SK-N-SH (cell line): Measurements from ENCODE around the gene ITGA5. TPM values are rescaled to one million over a fixed set of nuclear protein-coding genes. Genes with fewer than 3 reads are reported as not detected.

Experiments used
- CTCF ChIA-PET: fragments of 300-600, 350-600 bp; formaldehyde crosslinking; extraction: SDS; loops from one replicate; lab custom pipeline; 2021; lab: Yijun Ruan, JAX
- POLR2A ChIA-PET: fragments of 350-600 bp; sonication (Branson Sonifier 250); formaldehyde crosslinking; extraction: SDS; loops from one replicate; lab custom pipeline; 2020; ENCODE audit warnings: antibody characterized with exemption, inconsistent platforms; lab: Yijun Ruan, JAX
- DNase-seq: peaks from one replicate; pipeline ENCODE4 v3.0.0; 2012
- H2AFZ ChIP-seq: fragments of 200-600 bp; sonication (generic); 2 replicates; pipeline ENCODE4 v1.8.1; 2016; ENCODE audit warnings: antibody characterized with exemption, mild to moderate bottlenecking, low read depth
- H3F3A ChIP-seq: fragments of 200-600 bp; sonication (generic); replicated peaks from 2 replicates; pipeline ENCODE3; 2016; ENCODE audit warnings: antibody characterized with exemption, mild to moderate bottlenecking; ENCODE audit not compliant: insufficient read depth
- H3K27ac ChIP-seq, 2 experiments: fragments of 200-500 bp in 1 of 2; fragments of 200-600 bp in 1 of 2; sonication (Bioruptor generic) in 1 of 2; sonication (generic), shearing (Covaris generic) in 1 of 2; 2 replicates each; pipeline versions ENCODE4 v1.5.1 to v1.6.1; 2014 to 2016; ENCODE audit warnings: low read depth in 2 of 2, inconsistent platforms in 1 of 2, low read length in 1 of 2, mild to moderate bottlenecking in 1 of 2, mixed read lengths in 1 of 2
- H3K27me3 ChIP-seq: fragments of 200-600 bp; sonication (generic), shearing (Covaris generic); 2 replicates; pipeline ENCODE4 v1.6.1; 2016; ENCODE audit warnings: mixed run types; ENCODE audit not compliant: insufficient read depth
- H3K36me3 ChIP-seq, 2 experiments: fragments of 200-500 bp in 1 of 2; fragments of 200-600 bp in 1 of 2; sonication (Bioruptor generic) in 1 of 2; sonication (generic) in 1 of 2; replicated peaks in 1 of 2; 2 replicates each; pipeline versions ENCODE3 to v1.5.1; 2014 to 2016; ENCODE audit warnings: low read length in 1 of 2, mild to moderate bottlenecking in 1 of 2; ENCODE audit not compliant: insufficient read depth in 2 of 2, control insufficient read depth in 1 of 2
- H3K4me1 ChIP-seq, 2 experiments: fragments of 200-500 bp in 1 of 2; fragments of 200-600 bp in 1 of 2; sonication (Bioruptor generic) in 1 of 2; sonication (generic), shearing (Covaris generic) in 1 of 2; 2 replicates each; pipeline versions ENCODE4 v1.5.1 to v1.6.1; 2014 to 2016; ENCODE audit warnings: low read depth in 1 of 2, low read length in 1 of 2, mixed run types in 1 of 2; ENCODE audit not compliant: insufficient read depth in 2 of 2, control insufficient read depth in 1 of 2
- H3K4me2 ChIP-seq: fragments of 200-600 bp; sonication (generic), shearing (Covaris generic); 2 replicates; pipeline ENCODE4 v1.6.1; 2017; ENCODE audit warnings: mixed run types
- H3K4me3 ChIP-seq, 2 experiments: fragments of 200-500 bp in 1 of 2; fragments of 200-600 bp in 1 of 2; sonication (Bioruptor generic) in 1 of 2; sonication (generic), shearing (Covaris generic) in 1 of 2; 2 replicates each; pipeline versions ENCODE4 v1.5.1 to v1.8.1; 2014 to 2016; ENCODE audit warnings: low read depth in 2 of 2, inconsistent platforms in 1 of 2, low read length in 1 of 2, mild to moderate bottlenecking in 1 of 2, mixed read lengths in 1 of 2, moderate library complexity in 1 of 2
- H3K79me2 ChIP-seq: fragments of 200-600 bp; sonication (generic); 2 replicates; pipeline ENCODE4 v1.8.1; 2017; ENCODE audit warnings: mild to moderate bottlenecking; ENCODE audit not compliant: insufficient read depth
- H3K9ac ChIP-seq: fragments of 200-600 bp; sonication (generic); 2 replicates; pipeline ENCODE4 v1.6.1; 2017; ENCODE audit warnings: mixed run types
- H3K9me2 ChIP-seq: fragments of 200-600 bp; sonication (generic); 2 replicates; pipeline ENCODE4 v1.6.1; 2017; ENCODE audit warnings: mixed run types
- H3K9me3 ChIP-seq: fragments of 200-600 bp; sonication (generic); 2 replicates; pipeline ENCODE4 v1.6.1; 2017; ENCODE audit warnings: mixed run types, mild to moderate bottlenecking, moderate library complexity
- H4K20me1 ChIP-seq: fragments of 200-600 bp; sonication (generic); 2 replicates; pipeline ENCODE4 v1.6.1; 2017; ENCODE audit warnings: mild to moderate bottlenecking, mixed run types; ENCODE audit not compliant: insufficient read depth
- CHD2 ChIP-seq: fragments of 150-350 bp; IDR thresholded peaks from 2 replicates; pipeline ENCODE4 v1.6.1; 2018; ENCODE audit warnings: low read length; ENCODE audit not compliant: partially characterized antibody
- CTCF ChIP-seq: fragments of 200-600 bp; sonication (generic); IDR thresholded peaks from 2 replicates; pipeline ENCODE4 v1.6.1; 2017; ENCODE audit warnings: antibody characterized with exemption, mild to moderate bottlenecking, moderate library complexity
- EP300 ChIP-seq, 2 experiments: IDR thresholded peaks; 2 replicates each; pipeline versions ENCODE4 v1.4.0 to v1.6.1; 2012; ENCODE audit warnings: borderline replicate concordance in 1 of 2, low read depth in 1 of 2, low read length in 1 of 2
- EZH2phosphoT487 ChIP-seq: fragments of 200-600 bp; sonication (generic); IDR thresholded peaks from 2 replicates; pipeline ENCODE4 v1.6.1; 2017; ENCODE audit warnings: low read depth, mixed run types, mild to moderate bottlenecking, antibody characterized with exemption, moderate library complexity, borderline replicate concordance
- FOSL2 ChIP-seq: IDR thresholded peaks from 2 replicates; pipeline ENCODE4 v1.4.0; 2012; ENCODE audit warnings: low read depth, mild to moderate bottlenecking, moderate library complexity, borderline replicate concordance
- IRF3 ChIP-seq: fragments of 150-350 bp; IDR thresholded peaks from 2 replicates; pipeline ENCODE4 v1.6.1; 2016; ENCODE audit warnings: mild to moderate bottlenecking, low read depth, low read length
- MAX ChIP-seq: IDR thresholded peaks from 2 replicates; pipeline ENCODE4 v1.4.0; 2012; ENCODE audit warnings: low read depth
- MEF2A ChIP-seq: IDR thresholded peaks from 2 replicates; pipeline ENCODE4 v1.4.0; 2012; ENCODE audit warnings: low read depth, borderline replicate concordance
- NFIC ChIP-seq: IDR thresholded peaks from 2 replicates; pipeline ENCODE4 v1.4.0; 2012; ENCODE audit warnings: borderline replicate concordance
- NRF1 ChIP-seq: IDR thresholded peaks from 2 replicates; pipeline ENCODE4 v1.6.1; 2012; ENCODE audit warnings: low read depth, mild to moderate bottlenecking, low read length
- PBX3 ChIP-seq: IDR thresholded peaks from 2 replicates; pipeline ENCODE4; 2012
- RAD21 ChIP-seq: IDR thresholded peaks from 2 replicates; pipeline ENCODE4 v1.6.1; 2012; ENCODE audit warnings: mild to moderate bottlenecking, low read length
- RFX5 ChIP-seq: IDR thresholded peaks from 2 replicates; pipeline ENCODE4 v1.6.1; 2012; ENCODE audit warnings: mild to moderate bottlenecking, improper control_type of control experiment, low read length
- SIN3A ChIP-seq: IDR thresholded peaks from 2 replicates; pipeline ENCODE4 v1.6.1; 2012; ENCODE audit warnings: low read depth, mild to moderate bottlenecking, low read length, moderate library complexity, borderline replicate concordance
- SMC3 ChIP-seq: IDR thresholded peaks from 2 replicates; pipeline ENCODE4 v1.6.1; 2012; ENCODE audit warnings: low read depth, low read length, improper control_type of control experiment
- TAF1 ChIP-seq: IDR thresholded peaks from 2 replicates; pipeline ENCODE4 v1.6.1; 2012; ENCODE audit warnings: low read depth, mild to moderate bottlenecking, low read length, moderate library complexity, borderline replicate concordance
- TEAD4 ChIP-seq: IDR thresholded peaks from 2 replicates; pipeline ENCODE4 v1.4.0; 2012; ENCODE audit warnings: mild to moderate bottlenecking, borderline replicate concordance; ENCODE audit not compliant: insufficient read depth
- USF1 ChIP-seq: IDR thresholded peaks from 2 replicates; pipeline ENCODE4 v1.4.0; 2012; ENCODE audit warnings: low read depth, borderline replicate concordance
- WGBS: methylation state at CpG from one replicate; pipeline ENCODE4 v1.1.6; 2017; ENCODE audit warnings: low lambda C conversion rate; 5-methylcytosine and 5-hydroxymethylcytosine counted together
- polyA plus RNA-seq, 3 experiments: library from polyadenylated mRNA; depleted of rRNA; stranded (reverse); fragments of >200 nt; gene quantifications; 2 replicates each; pipeline ENCODE4 v1.2.3, GENCODE V29; 2012

ITGA5 gene
- polyA plus RNA-seq, 1 of the 3 experiments (the other 2 are of a cell fraction), result 52.5 TPM

GRCh38 chr12:54452628-54453027, 33.6 kb upstream of the ITGA5 start:
- Histone ChIP-seq H3K27me3 (peaks cover 21% of the 10 kb centered on the region; the same call in 1 of the 2 replicates), H3F3A (no peaks in the 10 kb centered on the region), H4K20me1 (no peaks in the 10 kb centered on the region), H3K79me2 (no peaks in the 10 kb centered on the region), H3K27ac (no peak overlapping the region), H3K9me2 (no peaks in the 10 kb centered on the region), H2AFZ (no peak overlapping the region), H3K9ac (no peak overlapping the region), H3K4me3 (no peak overlapping the region), H3K36me3 (no peaks in the 10 kb centered on the region), H3K4me1 (no peaks in the 10 kb centered on the region), H3K9me3 (no peaks in the 10 kb centered on the region), H3K4me2 (no peak overlapping the region)
- ChIA-PET POLR2A (no interaction called here), CTCF (interaction anchor here (0.5 to 23.4 kb wide), 4 partner anchors 9 to 506 kb away, joined by 3 to 490 read pairs (median 17); no protein-coding TSS in a partner anchor)
- DNase-seq, result no peak
- TF ChIP-seq CTCF, result no peak
- TF ChIP-seq RFX5, result no peak
- TF ChIP-seq EZH2phosphoT487, result no peak
- TF ChIP-seq NFIC, result no peak
- TF ChIP-seq MAX, result no peak
- TF ChIP-seq NRF1, result no peak
- TF ChIP-seq IRF3, result no peak
- no peak for TF ChIP-seq RAD21
- TF ChIP-seq TAF1, result no peak

GRCh38 chr12:54448344-54448743, 29.3 kb upstream of the ITGA5 start:
- TF ChIP-seq EP300 (IDR thresholded peaks at IDR 0.05; ENCODE audit: borderline replicate concordance in 1 of 2, low read depth in 1 of 2, low read length in 1 of 2) (no peak), USF1 (no peak), TAF1 (no peak), NRF1 (no peak), TEAD4 (no peak), CHD2 (no peak), FOSL2 (no peak), RAD21 (no peak), PBX3 (no peak), EZH2phosphoT487 (no peak), SIN3A (no peak), SMC3 (no peak), MEF2A (no peak)
- DNase-seq, result no peak
- Histone ChIP-seq H3K27ac (no peak overlapping the region), H4K20me1 (no peaks in the 10 kb centered on the region), H3K79me2 (no peaks in the 10 kb centered on the region), H3K4me3 (no peak overlapping the region), H2AFZ (no peak overlapping the region), H3K4me1 (no peaks in the 10 kb centered on the region), H3K9ac (no peak overlapping the region), H3K9me2 (no peaks in the 10 kb centered on the region), H3K27me3 (peaks cover 42% of the 10 kb centered on the region; the same call in 1 of the 2 replicates), H3F3A (no peaks in the 10 kb centered on the region), H3K9me3 (no peaks in the 10 kb centered on the region), H3K4me2 (no peak overlapping the region), H3K36me3 (no peaks in the 10 kb centered on the region)
- ChIA-PET POLR2A (no interaction called here), CTCF (interaction anchor here (0.9 to 23.4 kb wide), 3 partner anchors 8 to 48 kb away, joined by 3 to 490 read pairs (median 6); no protein-coding TSS in a partner anchor)
- 50% methylated on average over 4 of the region's 4 CpGs for WGBS
